OCI-LY1 (cell line): ENCODE data around the gene ZKSCAN8.

Experiments used
- H2AFZ ChIP-seq: fragments of 200-600 bp; sonication (generic), shearing (Covaris generic); 2 replicates; pipeline ENCODE4 v1.6.0; 2014; ENCODE audit warnings: antibody characterized with exemption, mild to moderate bottlenecking, low read length
- H3F3A ChIP-seq: fragments of 200-600 bp; sonication (generic), shearing (Covaris generic); 2 replicates; pipeline ENCODE4 v1.6.0; 2014; ENCODE audit warnings: mild to moderate bottlenecking, antibody characterized with exemption, low read length, moderate library complexity; ENCODE audit not compliant: insufficient read depth
- H3K27ac ChIP-seq: fragments of 200-600 bp; sonication (generic); 2 replicates; pipeline ENCODE4 v1.5.1; 2014; ENCODE audit warnings: low read length, mixed run types, mild to moderate bottlenecking, low read depth; ENCODE audit not compliant: poor library complexity, severe bottlenecking
- H3K27me3 ChIP-seq: fragments of 200-600 bp; sonication (generic); 2 replicates; pipeline ENCODE4 v1.6.0; 2014; ENCODE audit warnings: antibody characterized with exemption, mild to moderate bottlenecking, low read length, moderate library complexity; ENCODE audit not compliant: insufficient read depth
- H3K36me3 ChIP-seq: fragments of 200-600 bp; sonication (generic); 2 replicates; pipeline ENCODE4 v1.6.1; 2014; ENCODE audit warnings: mild to moderate bottlenecking, antibody characterized with exemption, low read length, moderate library complexity, mixed read lengths; ENCODE audit not compliant: insufficient read depth
- H3K4me1 ChIP-seq: fragments of 200-600 bp; sonication (generic); 2 replicates; pipeline ENCODE4 v1.5.1; 2014; ENCODE audit warnings: mild to moderate bottlenecking, low read length, moderate library complexity; ENCODE audit not compliant: insufficient read depth, severe bottlenecking
- H3K4me2 ChIP-seq: fragments of 200-600 bp; sonication (generic), shearing (Covaris generic); 2 replicates; pipeline ENCODE4 v1.6.1; 2014; ENCODE audit warnings: low read length
- H3K4me3 ChIP-seq: fragments of 200-600 bp; sonication (generic); 2 replicates; pipeline ENCODE4 v1.5.1; 2014; ENCODE audit warnings: low read length, low read depth, mild to moderate bottlenecking, mixed read lengths; ENCODE audit not compliant: poor library complexity, severe bottlenecking
- H3K79me2 ChIP-seq: fragments of 200-600 bp; shearing (Covaris generic); 2 replicates; pipeline ENCODE4 v1.6.1; 2016; ENCODE audit warnings: mixed run types, low read length, mixed read lengths; ENCODE audit not compliant: insufficient read depth
- H3K9ac ChIP-seq: fragments of 200-600 bp; sonication (generic), shearing (Covaris generic); 2 replicates; pipeline ENCODE4 v1.6.1; 2014; ENCODE audit warnings: mild to moderate bottlenecking, low read length, mixed read lengths
- H3K9me2 ChIP-seq: fragments of 200-600 bp; sonication (generic), shearing (Covaris generic); 2 replicates; pipeline ENCODE4 v1.6.1; 2014; ENCODE audit warnings: low read depth, mild to moderate bottlenecking, low read length, mixed read lengths
- H3K9me3 ChIP-seq: fragments of 200-600 bp; shearing (Covaris generic); 2 replicates; pipeline ENCODE4 v1.6.1; 2014; ENCODE audit warnings: low read length, mixed read lengths
- H4K20me1 ChIP-seq: fragments of 200-600 bp; sonication (generic), shearing (Covaris generic); 2 replicates; pipeline ENCODE4 v1.6.0; 2016; ENCODE audit warnings: mild to moderate bottlenecking, low read length; ENCODE audit not compliant: insufficient read depth
- EZH2 ChIP-seq: fragments of 200-600 bp; sonication (generic), shearing (Covaris generic); IDR thresholded peaks from 2 replicates; pipeline ENCODE4 v1.8.0; 2017; ENCODE audit warnings: borderline replicate concordance, mixed run types, mild to moderate bottlenecking, antibody characterized with exemption, low read length, moderate library complexity, mixed read lengths
- TF ChIP-seq, protein P1 (sequence below): fragments of 200-600 bp; sonication (generic), shearing (Covaris generic); IDR thresholded peaks from 2 replicates; pipeline ENCODE4 v1.5.1; 2017; ENCODE audit warnings: mild to moderate bottlenecking, antibody characterized with exemption, low read length, moderate library complexity, mixed read lengths

Gene ZKSCAN8

DNA sequence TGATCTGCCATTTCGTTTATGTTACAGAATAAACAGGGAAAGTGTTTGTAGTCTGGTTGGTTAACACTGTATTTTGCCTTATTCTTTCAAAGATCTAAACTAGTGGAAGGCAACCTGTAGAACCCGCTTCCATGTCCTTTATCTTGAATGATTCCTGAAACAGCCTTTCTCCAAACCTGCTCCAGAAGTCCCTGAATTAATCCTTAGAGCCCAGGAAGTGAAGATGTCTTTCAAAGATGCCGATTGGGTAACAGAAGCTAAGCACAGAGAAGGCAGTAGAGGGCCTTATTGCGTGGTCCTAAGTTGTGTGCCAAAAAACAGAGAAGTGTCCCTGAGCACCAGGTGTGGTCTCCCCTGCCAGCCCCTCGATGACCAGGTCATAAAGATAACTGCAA is 36.4 kb upstream of the ZKSCAN8 start:
- peak overlapping the region; percentile 77 for H3K4me3 ChIP-seq
- peak overlapping the region; percentile 29; the same call in 1 of the 2 replicates for H2AFZ ChIP-seq
- peak overlapping the region; percentile 57 for H3K27ac ChIP-seq

DNA sequence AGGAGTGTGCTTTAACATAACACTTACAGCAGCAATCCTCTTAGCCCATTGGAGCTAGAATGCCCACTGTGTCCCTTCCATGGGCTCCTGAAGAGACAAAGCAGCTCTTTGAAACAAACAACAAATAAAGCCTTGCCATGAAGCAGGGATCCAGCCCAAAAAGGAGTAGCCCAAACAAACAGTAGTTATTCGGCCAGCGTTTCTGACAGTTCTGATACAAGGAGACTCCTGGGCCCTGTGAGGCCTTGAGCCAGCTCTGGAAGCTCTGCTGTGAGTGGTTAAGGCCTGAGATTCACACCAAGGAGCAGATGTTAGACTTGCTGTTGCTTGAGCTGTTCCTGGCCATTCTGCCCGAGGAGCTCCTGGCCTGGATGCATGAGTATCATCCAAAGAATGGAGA is 34.2 kb upstream of the ZKSCAN8 start:
- Histone ChIP-seq H3K4me2 (no peak overlapping the region), H3F3A (no peaks in the 10 kb centered on the region), H3K36me3 (no peaks in the 10 kb centered on the region), H3K27ac (no peak overlapping the region), H3K79me2 (no peaks in the 10 kb centered on the region), H3K9ac (no peak overlapping the region), H3K4me1 (peaks cover 14% of the 10 kb centered on the region), H3K4me3 (no peak overlapping the region), H4K20me1 (no peaks in the 10 kb centered on the region), H3K27me3 (no peaks in the 10 kb centered on the region), H3K9me3 (no peaks in the 10 kb centered on the region; the same call in 1 of the 2 replicates), H3K9me2 (no peaks in the 10 kb centered on the region), H2AFZ (no peak overlapping the region)
- TF ChIP-seq EZH2 = no peak

More for the DNA sequence above, 36.4 kb upstream of the ZKSCAN8 start:
- H3K79me2 ChIP-seq = no peaks in the 10 kb centered on the region
- H3K36me3 ChIP-seq = no peaks in the 10 kb centered on the region
- no peak for TF ChIP-seq EZH2
- TF ChIP-seq, protein P1, sequence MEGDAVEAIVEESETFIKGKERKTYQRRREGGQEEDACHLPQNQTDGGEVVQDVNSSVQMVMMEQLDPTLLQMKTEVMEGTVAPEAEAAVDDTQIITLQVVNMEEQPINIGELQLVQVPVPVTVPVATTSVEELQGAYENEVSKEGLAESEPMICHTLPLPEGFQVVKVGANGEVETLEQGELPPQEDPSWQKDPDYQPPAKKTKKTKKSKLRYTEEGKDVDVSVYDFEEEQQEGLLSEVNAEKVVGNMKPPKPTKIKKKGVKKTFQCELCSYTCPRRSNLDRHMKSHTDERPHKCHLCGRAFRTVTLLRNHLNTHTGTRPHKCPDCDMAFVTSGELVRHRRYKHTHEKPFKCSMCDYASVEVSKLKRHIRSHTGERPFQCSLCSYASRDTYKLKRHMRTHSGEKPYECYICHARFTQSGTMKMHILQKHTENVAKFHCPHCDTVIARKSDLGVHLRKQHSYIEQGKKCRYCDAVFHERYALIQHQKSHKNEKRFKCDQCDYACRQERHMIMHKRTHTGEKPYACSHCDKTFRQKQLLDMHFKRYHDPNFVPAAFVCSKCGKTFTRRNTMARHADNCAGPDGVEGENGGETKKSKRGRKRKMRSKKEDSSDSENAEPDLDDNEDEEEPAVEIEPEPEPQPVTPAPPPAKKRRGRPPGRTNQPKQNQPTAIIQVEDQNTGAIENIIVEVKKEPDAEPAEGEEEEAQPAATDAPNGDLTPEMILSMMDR = 0 out of 2 replicates have a peak, but pooled peaks have one; percentile 22
- H3F3A ChIP-seq = no peaks in the 10 kb centered on the region
- peak overlapping the region; percentile 83 for H3K9ac ChIP-seq
- peaks cover 14% of the 10 kb centered on the region for H3K4me1 ChIP-seq
- no peaks in the 10 kb centered on the region for H4K20me1 ChIP-seq
- H3K9me3 ChIP-seq = no peaks in the 10 kb centered on the region; the same call in 1 of the 2 replicates
- no peaks in the 10 kb centered on the region for H3K27me3 ChIP-seq
- peak overlapping the region; percentile 79 for H3K4me2 ChIP-seq
- H3K9me2 ChIP-seq = no peaks in the 10 kb centered on the region

DNA sequence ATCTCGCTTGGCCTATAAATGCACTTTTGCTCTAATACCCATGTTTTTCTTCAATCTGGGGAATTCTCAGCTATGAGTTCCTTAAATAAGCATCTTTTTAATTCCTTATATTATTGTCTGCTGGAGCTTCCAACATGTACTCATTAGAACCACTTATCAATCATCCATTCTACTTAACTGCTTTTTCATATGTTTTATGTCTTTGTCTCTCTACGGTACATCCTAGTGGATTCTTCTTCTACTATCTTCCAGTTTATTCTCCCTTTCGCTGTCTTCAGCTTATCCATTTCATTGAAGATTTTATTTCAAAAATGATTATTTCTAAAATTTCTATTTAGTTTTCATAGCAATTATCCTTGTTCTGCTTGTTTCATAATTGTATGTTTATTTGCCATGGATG is 29.7 kb upstream of the ZKSCAN8 start:
- no peaks in the 10 kb centered on the region for H3K79me2 ChIP-seq
- H3K9me3 ChIP-seq = no peaks in the 10 kb centered on the region
- H3K27me3 ChIP-seq = no peaks in the 10 kb centered on the region
- no peaks in the 10 kb centered on the region for H3F3A ChIP-seq
- H3K9me2 ChIP-seq = no peaks in the 10 kb centered on the region
- no peak overlapping the region for H2AFZ ChIP-seq
- TF ChIP-seq, protein P1 = no peak
- TF ChIP-seq EZH2 = no peak
- no peak overlapping the region for H3K9ac ChIP-seq
- H3K27ac ChIP-seq = no peak overlapping the region
- peaks cover 19% of the 10 kb centered on the region for H3K36me3 ChIP-seq
- no peaks in the 10 kb centered on the region for H3K4me1 ChIP-seq
- no peak overlapping the region for H3K4me2 ChIP-seq
- H4K20me1 ChIP-seq = no peaks in the 10 kb centered on the region
- H3K4me3 ChIP-seq = no peak overlapping the region

DNA sequence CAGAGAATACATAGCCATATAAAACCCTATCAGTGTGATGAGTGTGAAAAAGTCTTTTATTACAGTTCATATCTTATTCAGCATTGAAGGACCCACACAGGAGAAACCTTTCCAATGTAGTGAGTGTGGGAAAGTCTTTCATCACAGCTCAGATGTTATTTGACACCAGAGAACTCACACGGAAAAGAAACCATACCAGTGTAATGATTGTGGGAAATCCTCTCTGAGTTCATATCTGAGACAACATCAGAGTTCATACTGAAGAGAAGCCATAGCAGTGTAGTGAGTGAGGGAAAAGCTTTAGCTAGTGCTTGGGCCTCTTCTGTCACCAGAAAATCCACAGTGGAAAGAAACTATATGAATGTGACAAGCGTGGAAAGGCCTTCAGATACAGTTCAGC is 25.9 kb upstream of the ZKSCAN8 start:
- H3K9ac ChIP-seq = no peak overlapping the region
- no peak overlapping the region for H3K4me3 ChIP-seq
- peaks cover 35% of the 10 kb centered on the region for H3K36me3 ChIP-seq
- H4K20me1 ChIP-seq = no peaks in the 10 kb centered on the region
- no peak overlapping the region for H3K4me2 ChIP-seq
- no peaks in the 10 kb centered on the region for H3K9me3 ChIP-seq
- H3K79me2 ChIP-seq = no peaks in the 10 kb centered on the region
- no peaks in the 10 kb centered on the region for H3K4me1 ChIP-seq
- TF ChIP-seq, protein P1 = no peak
- TF ChIP-seq EZH2 = no peak
- H3K27me3 ChIP-seq = no peaks in the 10 kb centered on the region
- no peak overlapping the region for H3K27ac ChIP-seq
- no peaks in the 10 kb centered on the region for H3F3A ChIP-seq
- no peak overlapping the region for H2AFZ ChIP-seq
- H3K9me2 ChIP-seq = no peaks in the 10 kb centered on the region
